ENCODE results near the gene UBL4A.

UBL4A gene

GRCh38 chrX:154481911-154482601, 4.4 kb downstream of the UBL4A start:
- no peak for DNase-seq

- DNase-seq: no peak
Observed at GRCh38 chrX:154481195-154481594, 5.2 kb downstream of the UBL4A start.

- DNase-seq: peak; percentile 91 to 94
Observed at GRCh38 chrX:154478728-154479622, 7.4 kb downstream of the UBL4A start, which contains the start of gene LAGE3. Gene LAGE3, minus strand, starts transcription at chrX:154479281. Its CDS starts 366 bp downstream, at chrX:154478915.

- no peak for DNase-seq
Observed at GRCh38 chrX:154477891-154478477, 8.4 kb downstream of the UBL4A start.

GRCh38 chrX:154476821-154477220, 9.6 kb downstream of the UBL4A start:
- no peak for DNase-seq

GRCh38 chrX:154473683-154474082, 12.7 kb downstream of the UBL4A start:
- no peak for DNase-seq

- DNase-seq: no peak
Observed at GRCh38 chrX:154472685-154473632, 13.5 kb downstream of the UBL4A start.

GRCh38 chrX:154471839-154472684, 14.4 kb downstream of the UBL4A start:
- DNase-seq: no peak

- no peak for DNase-seq
Observed at GRCh38 chrX:154470914-154471568, 15.4 kb downstream of the UBL4A start.

- no peak for DNase-seq
Observed at GRCh38 chrX:154470434-154470833, 16.0 kb downstream of the UBL4A start.

GRCh38 chrX:154469880-154470279, 16.5 kb downstream of the UBL4A start:
- no peak for DNase-seq

GRCh38 chrX:154469114-154469513, 17.3 kb downstream of the UBL4A start:
- no peak for DNase-seq

GRCh38 chrX:154468217-154468616, 18.2 kb downstream of the UBL4A start:
- no peak for DNase-seq

- DNase-seq: no peak
Observed at GRCh38 chrX:154467556-154467955, 18.9 kb downstream of the UBL4A start.

GRCh38 chrX:154466907-154467306, 19.5 kb downstream of the UBL4A start:
- DNase-seq: no peak

- no peak for DNase-seq
Observed at GRCh38 chrX:154466036-154466435, 20.4 kb downstream of the UBL4A start.

- DNase-seq: no peak
Observed at GRCh38 chrX:154465601-154466000, 20.8 kb downstream of the UBL4A start.

- no peak for DNase-seq
Observed at GRCh38 chrX:154464806-154465365, 21.5 kb downstream of the UBL4A start.

- DNase-seq: no peak
Observed at GRCh38 chrX:154463611-154464220, 22.7 kb downstream of the UBL4A start.

- DNase-seq: no peak
Observed at GRCh38 chrX:154462396-154462795, 24.0 kb downstream of the UBL4A start.

Measured in CD4-positive, alpha-beta T cell treated with Interferon alpha-2 for 1 hour (primary cell).